ENCODE results near the gene TDRD9.

Gene TDRD9

DNA sequence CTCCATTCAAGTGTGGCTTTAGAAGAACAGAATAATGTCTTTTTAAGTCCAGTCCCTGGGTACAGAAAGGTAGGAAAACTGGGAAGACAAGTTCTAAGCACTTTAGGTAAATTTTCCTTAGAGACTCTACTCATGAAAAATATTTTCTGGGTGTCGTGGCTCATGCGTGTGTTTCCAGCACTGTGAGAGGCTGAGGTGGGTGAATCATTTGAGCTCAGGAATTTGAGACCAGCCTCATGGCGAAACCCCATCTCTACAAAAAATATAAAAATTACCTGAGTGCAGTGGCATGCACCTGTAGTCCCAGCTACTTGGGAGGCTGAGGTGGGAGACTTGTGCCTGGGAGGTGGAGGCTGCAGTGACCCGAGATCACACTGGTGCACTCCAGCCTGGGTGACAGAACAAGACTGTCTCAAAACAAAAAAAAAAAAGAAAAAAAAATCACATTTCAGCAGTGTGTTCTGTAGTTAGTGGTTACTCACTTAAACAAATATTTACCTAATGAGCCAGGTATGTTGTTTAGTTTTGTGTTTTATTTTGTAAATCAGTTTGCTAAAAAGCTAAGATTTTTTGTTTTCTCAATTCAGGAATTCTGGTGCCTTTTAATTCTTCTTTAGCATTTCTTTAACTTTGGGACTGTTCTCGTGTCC, 66.4 kb downstream of the TDRD9 start:
- DNase-seq (ENCODE audit: low spot score) = no peak

DNA sequence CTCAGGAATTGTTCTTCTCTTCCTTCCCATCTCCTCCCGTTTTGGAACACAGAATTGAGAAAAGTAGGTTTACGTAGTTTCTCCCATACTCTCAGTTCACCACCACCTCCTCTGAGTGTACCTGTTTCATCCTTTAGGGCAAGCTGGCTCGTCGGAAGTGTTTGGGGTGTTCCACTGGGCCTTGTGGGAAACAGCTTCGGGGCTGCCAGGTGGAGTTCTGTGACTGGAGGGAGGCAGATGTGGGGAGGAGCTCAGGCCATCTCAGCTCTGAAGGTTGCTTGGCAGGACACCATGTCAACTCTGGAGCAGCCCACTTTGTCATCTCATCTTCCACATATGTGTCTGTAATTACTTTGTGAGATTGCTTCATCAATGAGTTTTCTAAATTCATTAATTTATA, 67.6 kb downstream of the TDRD9 start:
- no peak for DNase-seq (ENCODE audit: low spot score)

DNA sequence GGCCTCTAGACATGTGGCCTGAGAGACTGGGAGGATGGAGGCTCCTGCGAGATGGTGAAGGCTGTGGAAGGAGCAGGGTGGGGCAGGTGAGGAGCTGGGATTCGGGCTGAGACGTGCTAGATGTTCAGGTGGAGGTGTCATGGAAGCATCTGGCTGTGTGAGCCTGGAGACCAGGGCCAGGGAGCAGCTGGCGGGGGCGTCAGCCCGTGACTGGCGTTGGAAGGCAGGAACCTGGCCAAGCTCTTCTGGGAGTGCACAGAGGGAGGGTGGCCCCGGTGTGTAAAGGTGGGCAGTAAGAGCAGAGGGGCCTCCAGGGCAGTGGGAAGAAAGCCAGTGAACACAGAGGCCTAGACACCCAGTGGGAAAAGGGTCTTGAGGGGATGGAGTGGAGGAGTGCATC, 69.1 kb downstream of the TDRD9 start:
- no peak for DNase-seq (ENCODE audit: low spot score)

DNA sequence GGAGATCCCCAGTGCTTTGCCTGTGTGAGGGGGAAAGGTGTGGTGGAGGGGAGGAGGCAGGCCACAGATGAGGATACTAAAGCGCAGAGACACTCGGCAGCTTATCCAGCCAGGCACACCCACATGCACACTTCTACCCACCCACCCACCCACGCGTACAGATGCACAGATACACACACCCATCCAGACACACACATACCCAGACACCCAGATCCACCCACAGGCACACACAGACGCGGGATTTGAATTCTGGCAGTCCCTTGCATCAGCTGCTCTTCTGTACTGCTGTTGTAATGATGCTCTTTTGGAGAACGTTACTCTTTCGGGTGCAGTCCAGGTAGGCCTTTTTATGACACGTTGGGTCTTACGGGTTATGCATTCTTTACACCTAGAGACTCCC, 69.8 kb downstream of the TDRD9 start:
- DNase-seq (ENCODE audit: low spot score) = no peak

DNA sequence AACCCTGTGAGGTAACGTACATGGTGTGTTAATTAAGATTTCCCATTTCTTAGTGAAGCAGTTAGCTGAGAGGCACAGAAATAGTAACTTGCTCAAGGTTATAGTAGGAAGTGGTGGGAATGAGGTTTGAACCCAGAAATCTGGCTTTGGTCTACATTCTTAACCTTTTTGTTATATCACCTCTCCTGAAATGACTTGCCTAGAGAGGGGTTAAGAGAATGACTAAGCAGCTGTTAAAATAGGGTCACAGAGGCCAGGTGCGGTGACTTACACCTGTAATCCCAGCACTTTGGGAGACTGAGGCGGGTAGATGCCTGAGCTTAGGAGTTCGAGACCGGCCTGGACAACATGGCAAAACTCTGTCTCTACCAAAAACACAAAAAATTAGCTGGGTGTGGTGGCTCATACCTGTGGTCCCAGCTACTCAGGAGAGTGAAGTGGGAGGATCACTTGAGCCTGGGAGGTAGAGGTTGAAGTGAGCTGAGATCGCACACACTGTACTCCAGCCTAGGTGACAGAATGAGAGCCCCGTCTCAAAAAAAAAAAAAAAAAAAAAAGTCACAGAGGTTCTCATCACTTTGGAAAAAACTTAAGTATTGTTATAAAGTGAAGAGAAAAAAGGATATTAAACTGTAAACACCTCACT, 71.7 kb downstream of the TDRD9 start:
- no peak for DNase-seq (ENCODE audit: low spot score)

DNA sequence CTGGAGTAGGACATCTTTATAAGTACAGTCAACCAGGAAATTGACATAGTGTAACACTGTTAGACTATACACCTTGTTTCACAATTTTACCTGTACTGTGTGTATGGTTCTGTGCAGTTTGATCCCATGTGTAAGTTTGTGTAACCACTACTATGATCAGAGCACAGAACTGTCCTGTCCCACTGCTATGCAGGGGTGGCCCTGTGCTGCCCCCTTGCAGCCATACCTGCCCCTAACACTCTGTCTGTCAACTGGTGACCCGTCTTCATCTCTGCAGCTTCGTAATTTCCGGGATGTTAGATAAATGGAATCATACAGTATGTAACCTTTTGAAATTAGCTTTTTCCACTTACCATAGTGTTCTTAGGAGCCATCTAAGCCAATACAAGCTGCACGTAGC, 72.7 kb downstream of the TDRD9 start:
- DNase-seq (ENCODE audit: low spot score) = peak; percentile 6

DNA sequence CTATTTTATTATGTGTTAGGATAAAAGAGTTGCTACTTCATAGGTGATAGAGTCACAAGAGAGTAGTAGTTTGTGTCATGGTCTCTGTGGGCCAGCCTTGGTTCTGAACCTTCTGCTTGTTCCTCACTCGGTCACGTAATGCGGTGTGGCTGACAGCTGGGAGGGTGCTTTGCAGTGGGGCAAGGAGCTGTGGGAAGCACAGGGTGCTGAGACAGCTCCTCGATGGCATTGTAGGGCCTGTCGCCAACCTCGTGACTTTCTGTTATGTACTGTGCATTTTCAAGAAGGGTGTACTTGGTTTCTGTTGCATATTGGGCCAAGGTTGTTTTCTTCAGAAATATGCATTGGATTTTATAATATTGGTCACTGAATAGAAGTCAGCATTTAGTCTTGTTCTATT, 75.4 kb downstream of the TDRD9 start:
- DNase-seq (ENCODE audit: low spot score) = no peak

DNA sequence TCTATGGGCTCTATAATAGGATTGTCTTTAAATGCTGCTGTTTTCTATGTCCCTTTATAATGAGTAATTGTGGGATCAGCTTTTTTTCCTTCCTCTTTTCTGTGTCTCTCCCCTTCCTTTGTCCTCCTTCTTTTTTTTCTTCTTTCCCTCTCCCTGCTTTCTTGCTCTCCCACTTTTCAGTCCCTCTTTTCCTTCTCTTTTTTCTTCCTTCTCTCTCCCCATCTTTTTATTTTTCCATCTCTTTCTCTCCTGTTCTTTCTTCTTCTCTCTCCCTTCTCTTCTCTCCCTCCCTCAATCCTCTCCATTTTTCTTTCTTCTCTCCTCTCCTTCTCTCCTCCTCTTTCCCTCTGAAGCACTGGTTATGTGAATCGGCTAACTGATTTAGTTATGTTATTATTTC, 76.6 kb downstream of the TDRD9 start:
- no peak for DNase-seq (ENCODE audit: low spot score)

DNA sequence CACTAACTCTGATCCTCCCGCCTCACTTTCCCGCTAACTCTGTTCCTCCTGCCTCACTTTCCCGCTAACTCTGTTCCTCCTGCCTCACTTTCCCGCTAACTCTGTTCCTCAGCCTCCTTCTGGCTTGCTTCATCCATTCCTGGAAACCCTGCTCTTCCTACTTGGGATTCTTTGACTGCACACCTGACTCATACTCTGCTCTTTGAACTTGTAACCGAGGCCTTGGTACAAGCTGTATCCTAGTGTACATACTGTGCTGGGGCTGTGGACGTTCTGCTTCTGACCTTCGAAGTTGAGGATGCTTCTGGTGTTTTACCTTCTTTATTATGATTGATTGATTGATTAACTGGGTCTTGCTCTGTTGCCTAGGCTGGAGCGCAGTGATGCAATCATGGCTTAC, 77.2 kb downstream of the TDRD9 start:
- DNase-seq (ENCODE audit: low spot score) = no peak

DNA sequence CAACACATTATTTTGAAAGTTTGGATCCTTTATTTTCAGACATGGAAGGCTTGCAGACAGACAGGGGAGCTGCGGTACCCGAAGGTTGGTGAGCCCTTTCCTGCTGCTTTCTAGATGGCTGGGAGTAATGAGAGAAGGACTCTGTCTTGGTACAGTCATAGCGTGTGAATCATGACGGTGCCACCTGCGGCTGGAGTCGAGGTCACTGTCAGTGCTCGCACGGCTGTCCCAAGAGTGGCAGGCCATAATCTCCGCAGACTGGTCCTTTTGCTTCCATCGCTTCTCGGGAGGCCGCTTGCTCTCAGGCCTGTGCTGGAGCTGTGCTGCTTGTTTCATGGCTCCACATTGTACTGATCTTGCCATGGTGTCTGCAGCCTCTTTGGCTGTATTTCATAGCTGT, 78.9 kb downstream of the TDRD9 start:
- no peak for DNase-seq (ENCODE audit: low spot score)

DNA sequence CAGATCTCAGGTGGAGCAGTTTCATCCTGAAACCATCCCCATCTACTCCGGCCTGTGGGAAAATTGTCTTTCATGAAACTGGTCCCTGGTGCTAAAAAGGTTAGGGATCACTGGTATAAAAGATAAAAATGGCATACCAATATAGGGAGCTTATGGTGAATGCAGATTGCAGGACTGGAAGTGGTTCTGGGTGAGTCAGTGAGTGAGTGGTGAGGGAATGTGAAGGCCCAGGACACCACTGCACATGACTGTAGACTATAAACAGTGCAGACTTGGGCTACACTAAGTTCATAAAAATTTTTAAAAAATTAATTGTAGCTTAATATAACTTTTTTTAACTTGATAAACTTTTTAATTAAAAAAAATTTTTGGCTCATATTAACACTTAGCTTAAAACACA, 81.0 kb downstream of the TDRD9 start:
- no peak for DNase-seq (ENCODE audit: low spot score)

DNA sequence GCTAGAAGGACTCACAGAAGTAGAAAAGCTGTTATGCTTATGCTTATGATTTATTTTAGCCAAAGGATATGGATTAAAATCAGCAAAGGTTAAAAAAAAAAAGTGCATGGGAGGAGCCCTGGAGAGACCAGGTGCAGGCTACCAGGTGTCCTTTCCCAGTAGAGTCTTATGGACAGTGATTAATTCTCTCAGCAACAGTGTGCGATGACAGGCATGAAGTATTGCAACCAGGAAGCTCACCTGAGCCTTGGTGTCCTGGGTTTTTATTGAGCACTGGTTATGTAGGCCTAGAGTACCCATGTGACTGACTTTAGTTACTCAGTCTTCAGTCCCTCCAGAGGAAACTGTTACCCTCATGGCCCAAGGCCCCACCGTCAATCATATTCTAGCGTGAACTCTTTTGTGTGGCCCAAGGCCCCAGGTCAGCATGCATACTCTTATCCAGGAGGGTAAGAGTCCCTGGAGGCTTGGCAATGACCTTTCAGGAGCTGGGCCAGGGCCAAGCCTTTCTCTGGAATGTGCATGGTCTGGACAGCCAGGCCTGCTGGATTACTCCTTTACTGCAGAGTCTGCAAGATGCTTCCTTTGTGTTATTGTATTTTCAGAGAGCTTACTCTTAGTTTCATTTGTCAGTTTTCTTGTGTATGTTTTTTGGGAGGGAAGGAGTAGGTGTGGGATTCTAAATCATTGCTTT, 83.7 kb downstream of the TDRD9 start:
- no peak for DNase-seq (ENCODE audit: low spot score)

DNA sequence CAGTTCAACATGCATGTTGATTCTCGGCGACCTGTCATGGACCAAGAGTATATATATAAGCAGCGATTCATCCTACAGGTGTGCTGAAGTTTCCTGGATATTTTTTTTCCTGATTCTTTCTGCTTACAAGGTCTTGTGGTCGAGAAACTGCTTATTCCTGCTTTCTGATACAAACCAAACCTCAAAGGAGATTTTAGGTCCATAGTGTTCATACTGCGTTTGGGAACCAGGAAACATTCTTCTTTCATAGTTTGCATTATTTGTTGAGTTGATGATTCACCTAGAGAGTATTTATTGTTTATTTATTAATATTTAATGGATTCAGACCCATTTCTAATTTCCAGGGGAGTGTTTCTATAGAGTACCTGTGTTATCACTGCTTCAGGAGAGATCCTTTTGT, 86.5 kb downstream of the TDRD9 start:
- no peak for DNase-seq (ENCODE audit: low spot score)

DNA sequence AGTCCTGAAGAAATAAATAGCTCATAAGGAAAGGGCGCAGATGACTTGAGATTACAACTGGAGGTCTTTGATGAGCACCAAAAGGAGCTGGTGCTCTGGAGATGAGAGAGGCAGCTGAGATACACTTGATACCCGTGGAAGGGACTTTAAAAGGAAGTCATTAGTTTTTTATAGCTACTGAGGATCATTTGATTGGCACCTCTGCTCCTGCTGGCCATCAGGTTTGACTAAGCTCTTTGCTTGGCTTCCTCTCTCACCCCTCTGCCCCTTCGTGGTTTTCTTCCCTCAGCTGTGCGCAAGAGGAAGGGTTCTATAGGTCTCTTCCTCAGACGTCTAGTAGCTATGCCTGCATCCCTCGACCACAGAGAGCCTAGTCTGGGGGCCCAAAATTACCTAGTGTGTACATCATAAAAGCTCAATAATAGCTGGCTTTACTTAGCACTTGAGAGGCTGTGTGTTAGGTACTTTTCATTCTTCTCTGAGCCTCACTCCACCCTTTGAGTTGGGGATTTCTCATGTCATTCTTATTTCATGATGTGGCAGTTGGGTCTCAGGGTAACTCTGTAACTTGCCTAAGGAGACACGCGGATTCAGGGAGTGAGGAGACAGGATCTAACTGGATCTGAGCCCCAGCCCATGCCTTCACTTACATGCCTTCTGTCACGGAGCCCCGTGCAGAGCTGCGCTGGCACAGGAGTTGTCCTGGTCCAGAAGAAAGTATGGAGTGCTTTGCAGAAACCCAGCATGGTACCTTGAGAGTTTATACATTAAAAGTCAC, 88.8 kb downstream of the TDRD9 start:
- DNase-seq (ENCODE audit: low spot score) = no peak

DNA sequence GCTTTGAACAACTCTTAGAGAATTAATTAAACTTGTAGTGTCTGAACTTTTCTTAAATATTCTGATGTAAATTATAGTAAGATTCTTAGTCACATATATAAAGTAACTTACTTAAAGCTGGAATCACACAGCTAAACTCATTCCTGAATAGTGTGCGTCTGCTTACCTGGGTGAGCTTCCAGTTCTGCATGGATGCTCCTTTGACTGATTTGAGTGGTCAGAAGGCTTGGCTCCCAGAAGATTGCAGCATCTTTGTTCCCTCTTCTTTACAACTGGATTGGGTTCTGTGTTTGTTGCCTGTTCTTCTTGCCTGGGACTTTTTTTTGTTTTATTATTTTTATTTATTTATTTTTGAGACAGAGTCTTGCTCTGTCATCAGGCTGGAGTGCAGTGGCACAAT, 90.8 kb downstream of the TDRD9 start:
- no peak for DNase-seq (ENCODE audit: low spot score)

DNA sequence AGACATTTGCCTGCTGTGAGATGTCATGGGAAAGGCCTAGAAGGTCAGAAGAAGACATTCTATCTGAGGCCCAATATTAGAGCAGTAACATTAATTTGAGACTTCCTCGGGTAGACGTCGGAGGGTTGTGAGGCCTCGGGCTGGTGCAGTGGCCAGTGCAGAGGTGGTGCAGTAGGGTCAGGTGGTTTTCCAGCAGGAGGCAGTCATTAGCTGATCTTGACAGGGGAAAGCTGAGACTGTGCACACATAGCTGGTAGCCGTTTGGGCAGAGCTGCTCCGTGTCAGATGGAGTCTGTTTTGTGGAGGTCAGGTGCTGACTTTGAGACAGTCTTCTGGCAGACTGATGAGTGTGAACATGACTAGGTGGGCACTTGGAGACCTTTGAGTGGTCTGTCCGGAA, 91.5 kb downstream of the TDRD9 start:
- no peak for DNase-seq (ENCODE audit: low spot score)

DNA sequence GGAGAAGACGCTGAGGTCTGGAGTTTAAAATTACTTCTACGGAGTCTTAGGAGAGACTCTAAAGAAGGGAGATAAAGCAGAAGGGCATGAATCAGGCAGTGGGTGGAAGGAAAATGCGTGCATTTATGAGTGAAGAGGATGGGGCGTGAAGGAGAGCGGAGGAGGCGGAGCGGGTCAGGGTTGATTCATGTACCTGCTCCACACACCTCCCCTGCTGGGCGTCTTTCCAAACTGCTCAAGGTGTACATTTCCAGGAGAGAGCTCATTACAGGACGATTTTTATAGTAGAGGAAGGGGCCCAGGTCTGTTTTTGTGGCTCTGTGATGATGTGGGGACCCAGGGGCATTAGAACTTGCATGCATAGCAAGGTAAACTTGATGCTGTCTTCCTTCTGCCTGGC, 92.2 kb downstream of the TDRD9 start:
- DNase-seq (ENCODE audit: low spot score) = no peak

DNA sequence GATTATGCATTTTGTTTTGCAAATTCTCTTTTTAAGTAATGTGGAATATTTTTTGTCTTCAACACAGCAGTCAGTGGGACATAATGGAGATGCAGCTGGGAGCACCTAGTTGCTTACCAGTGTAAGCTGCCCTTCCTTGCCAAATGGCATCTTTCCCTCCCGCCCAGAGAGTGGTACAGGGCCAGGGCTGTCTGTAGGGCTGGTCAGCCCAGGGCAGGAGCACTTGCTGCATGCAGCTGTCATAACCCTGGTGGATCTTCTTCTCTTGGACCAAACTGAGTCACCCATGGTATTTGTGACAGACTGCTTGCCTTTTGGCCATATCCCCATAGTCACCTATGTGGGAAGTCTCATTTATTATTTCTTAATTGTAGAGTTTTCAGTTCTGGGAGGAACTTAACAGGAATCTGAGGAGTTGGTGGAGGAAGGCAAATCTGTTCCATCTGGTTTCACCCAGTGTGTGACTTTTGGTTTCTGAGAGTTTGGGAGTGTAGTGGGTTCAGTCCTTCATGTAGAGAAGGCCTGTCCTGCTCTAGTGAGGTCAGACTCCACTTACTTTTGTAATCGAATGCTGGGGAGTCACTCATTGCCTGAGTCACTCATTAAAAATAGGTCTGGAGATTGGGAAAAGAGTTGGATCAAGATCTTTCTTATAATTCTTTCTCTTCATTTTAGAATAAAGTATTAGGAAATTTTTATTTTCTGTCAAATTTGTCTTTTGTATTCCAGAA, 95.2 kb downstream of the TDRD9 start:
- no peak for DNase-seq (ENCODE audit: low spot score)

DNA sequence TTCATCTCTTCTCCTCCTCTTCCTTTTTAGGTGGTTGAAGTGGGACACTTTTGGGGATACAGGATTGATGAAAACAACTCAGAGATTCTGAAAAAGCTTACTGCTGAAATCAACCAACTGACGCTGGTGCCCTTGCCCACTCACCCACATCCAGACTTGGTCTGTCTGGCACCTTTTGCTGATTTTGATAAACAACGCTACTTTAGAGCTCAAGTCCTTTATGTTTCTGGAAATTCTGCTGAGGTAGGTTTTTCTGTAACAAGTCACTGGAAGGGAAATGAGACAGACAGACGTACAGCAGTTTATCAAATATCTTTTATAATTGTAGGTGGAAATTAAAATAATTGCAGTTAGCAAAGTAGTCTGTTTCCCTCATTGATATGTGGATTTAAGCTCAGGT, 97.3 kb downstream of the TDRD9 start:
- no peak for DNase-seq (ENCODE audit: low spot score)

DNA sequence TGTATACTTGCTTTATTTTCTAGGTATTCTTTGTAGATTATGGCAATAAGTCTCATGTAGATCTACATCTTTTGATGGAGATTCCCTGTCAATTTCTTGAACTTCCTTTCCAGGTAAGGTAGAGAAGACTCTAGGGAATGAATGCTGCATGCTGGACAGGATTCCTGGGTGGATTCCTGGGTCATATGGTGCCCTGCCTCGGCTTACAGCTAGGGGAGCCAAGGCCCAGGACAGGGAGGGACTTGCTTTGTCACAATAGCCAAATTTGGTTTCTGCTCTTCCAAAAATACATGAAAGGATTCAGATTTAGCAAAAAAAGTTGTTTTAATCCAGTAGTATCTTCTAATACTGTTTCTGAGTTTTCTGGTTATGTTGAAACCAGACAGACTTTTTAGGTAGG, 97.8 kb downstream of the TDRD9 start:
- no peak for DNase-seq (ENCODE audit: low spot score)

DNA sequence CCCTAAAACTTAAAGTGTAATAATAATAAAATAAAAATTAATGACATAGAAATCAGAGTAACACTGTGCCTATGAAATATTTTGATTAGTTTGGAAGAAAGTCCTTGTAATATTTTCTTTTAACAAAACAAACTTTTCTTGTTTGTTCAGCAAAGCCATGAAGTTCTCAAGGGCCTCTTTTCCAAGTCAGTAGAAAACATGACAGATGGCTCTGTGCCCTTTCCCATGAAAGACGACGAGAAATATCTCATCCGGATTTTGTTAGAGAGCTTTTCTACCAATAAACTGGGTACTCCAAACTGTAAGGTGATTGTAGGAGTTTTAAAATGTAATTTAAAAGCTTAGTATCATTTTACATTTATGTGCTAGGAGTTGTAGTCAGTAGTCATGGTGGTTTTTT, 102.7 kb downstream of the TDRD9 start:
- no peak for DNase-seq (ENCODE audit: low spot score)

DNA sequence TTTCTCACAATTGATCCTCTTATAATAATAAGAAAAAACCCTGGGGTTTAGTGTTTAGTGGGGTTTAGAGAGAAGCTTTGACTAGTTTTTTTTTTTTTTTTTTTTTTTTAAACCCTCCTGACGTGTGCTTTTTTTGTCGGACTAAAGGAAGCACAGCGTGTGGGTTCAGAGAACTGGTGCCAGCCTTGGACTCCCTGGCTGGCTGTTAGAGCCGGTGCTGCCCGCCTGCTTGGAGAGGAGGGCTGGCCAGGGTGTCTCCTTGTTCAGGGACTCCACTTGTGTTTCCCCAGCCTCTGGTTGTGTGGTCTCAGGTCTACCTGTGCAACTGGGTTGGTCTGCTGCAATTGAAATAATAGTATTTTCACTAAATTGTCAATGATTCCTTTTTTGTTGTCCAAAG, 103.1 kb downstream of the TDRD9 start:
- DNase-seq (ENCODE audit: low spot score) = no peak

Measured in hematopoietic multipotent progenitor cell treated with erythropoietin and hydrocortisone succinate and interleukin-3 and kit ligand, for 15 days (in vitro differentiated cells).